ENCODE data around the gene PRKAG3.
"Not testable (repeated sequence)": the region's sequence is repeated elsewhere in the genome, so short reads cannot be mapped to it uniquely, and the experiment has no call there.

Gene PRKAG3

DNA sequence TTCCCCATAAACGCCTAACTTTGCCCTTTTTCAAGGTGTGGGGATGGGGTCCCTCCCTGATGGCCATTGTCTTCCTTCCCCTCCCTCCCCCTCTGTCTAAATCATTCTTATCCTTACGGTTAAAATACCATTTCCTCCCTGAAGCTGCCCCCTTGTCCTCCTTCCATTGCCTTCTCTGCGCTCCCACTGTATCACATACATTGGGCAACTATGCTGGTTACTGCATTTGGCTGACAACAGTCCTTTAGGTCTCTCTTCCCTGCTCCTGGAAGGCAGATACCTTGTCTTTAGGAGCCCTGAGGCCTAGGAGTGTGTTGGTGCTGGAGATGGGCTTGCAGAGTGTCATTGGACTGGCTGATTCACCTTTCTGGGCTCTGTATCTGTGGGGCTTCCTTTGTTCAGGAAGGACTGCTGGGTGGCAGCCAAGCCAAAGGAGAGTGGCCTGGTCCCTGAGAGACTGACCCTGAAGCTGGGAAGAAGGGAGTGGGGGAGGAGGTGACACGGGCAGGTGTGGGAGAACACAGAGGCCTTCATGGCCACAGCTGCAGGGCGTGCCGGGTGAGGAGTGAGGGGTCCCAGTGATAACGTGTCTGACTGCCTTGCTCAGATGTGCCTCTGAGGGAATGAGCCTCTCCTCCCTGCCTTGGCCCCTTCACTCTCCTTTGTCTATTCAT is 30.2 kb upstream of the PRKAG3 start:
- no peak for DNase-seq

- DNase-seq: peak; percentile 83
These were observed 29.4 kb upstream of the PRKAG3 start for GRCh38 chr2:218860950-218861381.

- DNase-seq: no peak
These were observed 28.6 kb upstream of the PRKAG3 start for GRCh38 chr2:218859988-218860831.

GRCh38 chr2:218859556-218859987 is 28.0 kb upstream of the PRKAG3 start, which contains the start of gene WNT6:
WNT6 (plus strand) TSS chr2:218859805; CDS start chr2:218860038, 233 bp downstream.
- no peak for DNase-seq

DNA sequence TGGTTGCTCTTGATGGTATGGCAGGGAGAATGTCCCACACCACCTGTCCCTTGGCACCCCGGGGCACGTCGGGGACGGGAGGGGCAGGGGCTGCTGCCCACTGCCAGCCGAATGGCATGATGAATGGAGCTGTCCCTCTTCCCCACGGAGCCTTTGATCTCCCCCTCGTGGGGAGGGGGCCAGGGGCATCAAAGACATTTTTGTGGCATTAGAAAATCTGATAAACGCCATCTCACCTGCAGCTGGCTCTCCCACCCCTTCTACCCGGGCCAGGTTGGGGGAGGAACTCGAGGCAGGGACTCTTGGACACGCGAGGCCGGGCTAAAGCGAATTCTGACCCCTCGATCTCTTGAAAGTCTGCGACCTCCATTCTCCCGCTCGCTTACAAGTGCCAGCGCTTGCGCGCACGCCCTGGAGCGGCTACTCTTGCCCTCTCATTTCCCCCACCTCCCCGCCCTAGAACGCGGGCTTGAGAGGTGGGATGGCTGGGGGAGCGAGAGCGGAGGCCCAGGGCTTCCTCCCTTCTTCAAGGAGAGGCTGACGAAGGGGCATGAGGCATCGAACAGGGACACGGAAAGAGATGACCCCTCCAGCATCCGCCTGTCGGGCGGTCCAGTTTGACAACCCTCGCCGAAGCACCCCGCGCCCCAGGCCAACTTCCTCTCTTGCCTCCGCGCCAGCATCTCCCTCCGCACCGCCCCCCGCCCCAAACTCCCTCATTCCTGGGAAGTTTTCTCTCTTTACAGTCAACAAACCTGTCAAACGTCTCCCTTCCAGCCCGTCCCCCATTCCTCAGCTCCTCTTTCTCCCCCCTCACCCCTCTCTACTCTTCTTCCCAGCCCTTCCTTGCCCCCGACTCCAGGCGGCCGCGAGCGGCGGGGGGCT is 27.3 kb upstream of the PRKAG3 start:
- no peak for DNase-seq

DNA sequence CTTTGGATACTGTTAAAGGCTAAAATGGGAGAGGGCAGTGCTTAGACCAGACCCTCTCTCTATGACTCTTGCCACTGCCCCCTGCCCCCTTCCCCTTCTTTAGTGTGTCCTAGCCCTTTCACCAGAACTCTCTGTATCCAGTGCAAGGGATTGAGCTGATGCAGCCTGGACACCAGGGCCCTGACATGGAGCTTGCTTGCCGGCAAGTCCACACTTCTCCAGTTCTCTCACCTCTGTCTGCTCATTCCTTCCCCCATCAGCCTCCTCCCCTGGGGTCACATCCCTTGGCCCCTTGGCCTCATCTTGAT is 26.5 kb upstream of the PRKAG3 start:
- DNase-seq: no peak

DNA sequence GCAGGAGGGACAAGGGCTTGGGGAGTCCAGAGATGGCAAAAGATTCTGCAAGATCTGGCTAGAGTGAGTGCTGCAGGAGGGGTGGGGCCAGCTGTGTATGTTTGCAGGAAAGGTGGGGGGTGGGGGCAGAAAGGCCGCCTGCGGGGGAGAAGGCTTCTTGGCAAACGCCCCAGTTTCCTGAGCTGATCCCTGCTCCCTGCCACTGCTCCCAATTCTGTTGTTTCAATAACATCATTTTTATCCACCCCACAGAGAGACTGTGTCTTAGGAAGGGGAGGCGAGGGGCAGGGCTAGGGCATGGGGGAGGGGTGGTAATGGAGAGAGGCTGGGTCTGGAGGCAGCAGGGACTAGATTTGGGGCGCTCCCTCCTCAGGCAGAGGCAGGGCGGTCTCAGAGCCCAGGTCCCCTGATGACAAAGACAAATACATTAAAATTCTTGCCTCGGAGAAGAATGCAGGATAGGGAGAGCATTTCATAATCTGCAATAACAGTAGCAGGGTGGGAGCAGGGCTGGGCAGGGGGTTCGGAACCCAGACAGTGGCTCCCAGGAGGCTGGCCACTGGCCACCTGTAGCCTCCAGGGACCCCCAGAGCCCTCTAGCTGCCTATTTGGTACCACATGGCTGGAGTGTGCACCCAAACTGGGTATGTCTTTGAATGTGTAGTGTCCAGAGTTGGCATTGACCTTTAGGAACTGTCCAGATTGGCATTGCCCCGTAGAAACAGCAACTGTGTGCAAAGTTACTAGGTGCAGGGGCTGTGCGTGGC is 26.0 kb upstream of the PRKAG3 start:
- DNase-seq: no peak

DNA sequence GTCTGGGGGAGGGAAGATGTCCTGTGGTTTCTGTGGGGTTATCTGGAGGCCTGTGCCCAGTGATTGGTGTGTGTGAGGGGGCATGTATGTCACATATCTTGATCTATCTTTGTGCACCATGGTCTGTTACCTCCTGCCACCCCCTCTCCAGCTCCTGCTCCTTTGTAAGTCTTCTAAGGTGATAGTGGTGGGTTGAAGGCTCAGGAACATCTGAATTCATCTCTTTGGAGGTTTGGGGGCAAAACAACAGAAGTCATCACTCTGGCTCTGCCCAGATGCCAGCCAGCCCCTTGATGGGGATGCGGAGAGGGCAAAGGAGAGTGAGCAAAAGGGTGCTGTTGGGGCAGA is 25.3 kb upstream of the PRKAG3 start:
- DNase-seq: no peak

GRCh38 chr2:218856167-218856895 is 24.7 kb upstream of the PRKAG3 start:
- no peak for DNase-seq

DNA sequence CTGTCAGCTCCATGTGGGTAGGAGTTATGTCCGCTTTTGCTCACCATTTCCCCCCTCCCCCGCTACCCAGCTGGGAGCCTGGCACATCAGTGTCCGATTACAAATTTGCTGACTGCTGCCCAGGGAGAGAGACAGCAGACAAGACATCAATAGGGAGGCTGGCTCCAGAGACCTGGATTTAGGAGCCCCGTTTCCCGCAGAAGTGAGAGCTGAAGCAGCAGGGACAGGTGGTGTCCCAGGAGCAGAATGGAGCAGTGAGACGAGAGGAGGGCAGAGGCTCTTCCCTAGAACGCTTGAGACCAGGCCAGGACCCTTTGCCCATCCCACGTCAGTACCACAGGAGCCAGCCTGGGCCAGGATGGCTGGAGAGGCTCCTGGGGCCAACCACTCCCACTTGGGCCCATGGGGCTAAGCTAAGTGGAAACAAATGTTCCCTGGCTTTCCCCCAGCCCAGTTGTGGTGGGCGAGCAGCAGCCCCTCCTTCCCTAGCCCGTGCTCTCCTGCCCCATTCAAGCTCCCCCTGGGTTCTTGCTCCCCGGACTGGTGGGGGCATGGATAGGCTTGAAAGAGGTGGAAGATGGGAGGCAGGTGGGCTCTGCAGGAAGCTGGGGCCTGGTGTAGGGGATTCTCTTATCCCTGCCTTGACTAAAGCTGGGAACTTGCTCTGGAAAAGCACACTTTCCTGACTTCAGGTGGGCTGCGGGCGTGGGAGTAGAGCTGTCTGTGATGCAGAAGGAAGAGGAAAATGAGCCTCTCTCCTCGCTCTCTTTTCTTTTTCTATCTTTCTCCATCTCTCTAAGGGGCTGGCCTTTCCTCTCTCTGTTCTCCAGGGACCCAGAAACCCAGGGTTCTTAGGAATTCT is 23.9 kb upstream of the PRKAG3 start:
- no peak for DNase-seq

DNA sequence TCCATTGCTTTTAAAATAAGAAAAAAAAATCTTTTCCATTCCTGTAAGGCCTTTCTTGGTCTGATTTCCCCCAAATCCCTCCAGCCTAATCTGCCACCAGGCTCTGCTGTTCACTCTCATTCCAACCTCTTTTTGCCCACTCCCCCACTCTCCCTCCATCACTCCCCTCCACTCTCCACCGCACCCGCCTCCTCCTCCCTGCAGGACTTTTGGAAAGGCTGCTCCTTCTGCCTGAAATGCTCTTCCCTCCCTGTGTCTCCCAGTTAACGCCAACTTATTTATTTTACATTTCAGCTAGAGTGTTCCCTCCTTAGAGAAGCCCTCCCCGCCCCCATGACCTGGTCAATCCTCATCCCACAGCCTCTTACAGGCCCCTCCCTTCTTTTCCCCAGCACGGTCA is 23.3 kb upstream of the PRKAG3 start:
- no peak for DNase-seq

GRCh38 chr2:218853766-218854165 is 22.2 kb upstream of the PRKAG3 start:
- DNase-seq: no peak

DNA sequence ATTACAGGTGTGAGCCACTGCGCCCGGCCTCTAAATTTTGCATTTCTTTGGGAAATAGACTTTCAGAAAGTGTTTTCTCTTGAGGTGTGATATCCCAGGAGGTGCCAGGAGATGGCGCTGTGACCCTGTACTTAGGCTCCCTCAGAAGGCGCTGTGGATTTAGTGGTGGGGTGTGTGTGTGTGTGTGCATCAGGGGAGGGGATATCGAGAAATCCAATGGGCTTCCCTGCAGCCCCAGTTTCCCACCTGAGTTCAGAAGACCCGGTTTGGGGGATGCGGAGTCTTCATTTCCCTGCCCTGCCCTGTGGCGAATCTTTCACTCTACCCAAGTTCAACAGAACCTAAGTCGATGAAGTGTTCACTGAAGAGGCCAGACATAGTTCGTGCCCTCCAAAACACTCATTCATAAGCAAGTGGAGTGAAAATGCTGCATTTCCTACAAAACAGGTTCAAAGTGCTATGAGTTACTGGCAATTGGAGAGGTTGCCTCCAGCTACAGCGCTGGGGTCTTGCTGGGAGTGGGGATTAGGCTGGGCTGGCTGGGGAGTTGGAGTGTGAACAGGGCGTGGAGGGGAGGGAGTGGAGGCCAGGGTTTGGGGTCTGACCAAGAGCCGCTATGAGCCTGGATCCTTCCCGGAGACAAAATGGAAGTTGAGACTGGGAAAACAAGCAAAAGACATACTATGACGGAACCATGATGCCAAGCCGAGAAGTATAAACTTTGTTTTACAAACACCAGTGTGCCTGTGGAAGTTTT is 21.5 kb upstream of the PRKAG3 start:
- DNase-seq: no peak

DNA sequence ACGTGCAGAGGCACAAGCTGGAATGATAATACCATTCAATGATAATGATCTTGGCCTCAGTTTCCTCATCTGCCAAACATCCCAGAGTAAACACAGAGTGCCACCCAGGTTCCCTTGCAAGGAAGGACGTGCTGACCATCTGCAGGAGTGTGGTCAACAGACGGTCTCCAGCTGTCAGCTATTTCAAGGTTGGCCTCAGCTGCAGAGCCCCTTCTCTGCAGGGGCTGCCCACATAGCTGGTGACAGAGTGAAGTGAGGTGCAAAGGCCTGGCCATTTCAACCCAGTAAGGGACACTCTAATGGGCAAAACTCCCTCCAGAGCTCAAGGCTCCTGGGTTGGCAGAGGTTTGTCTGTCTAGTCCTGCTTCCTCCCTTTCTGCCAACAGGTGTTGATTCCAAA is 19.7 kb upstream of the PRKAG3 start:
- no peak for DNase-seq

DNA sequence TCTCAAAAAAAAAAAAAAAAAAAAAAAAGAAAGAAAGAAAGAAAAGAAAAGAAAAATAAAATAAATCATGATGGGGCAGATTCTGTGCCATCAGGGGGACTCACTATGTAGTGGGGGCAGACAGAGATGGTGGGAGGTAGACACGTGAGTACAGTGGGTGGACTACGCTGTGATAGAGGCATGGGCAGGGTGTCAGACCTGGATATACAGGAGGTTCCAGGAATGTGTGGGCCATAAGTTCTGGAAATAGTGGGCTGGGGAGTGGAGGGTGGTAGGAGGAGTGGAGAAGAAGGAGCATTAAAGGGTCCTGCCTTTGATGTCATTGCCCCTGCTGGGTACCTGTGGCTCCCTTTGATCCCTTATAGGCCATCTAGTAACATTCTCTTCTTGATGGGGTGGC is 19.2 kb upstream of the PRKAG3 start:
- DNase-seq: no peak

GRCh38 chr2:218849721-218850120 is 18.1 kb upstream of the PRKAG3 start:
- no peak for DNase-seq

DNA sequence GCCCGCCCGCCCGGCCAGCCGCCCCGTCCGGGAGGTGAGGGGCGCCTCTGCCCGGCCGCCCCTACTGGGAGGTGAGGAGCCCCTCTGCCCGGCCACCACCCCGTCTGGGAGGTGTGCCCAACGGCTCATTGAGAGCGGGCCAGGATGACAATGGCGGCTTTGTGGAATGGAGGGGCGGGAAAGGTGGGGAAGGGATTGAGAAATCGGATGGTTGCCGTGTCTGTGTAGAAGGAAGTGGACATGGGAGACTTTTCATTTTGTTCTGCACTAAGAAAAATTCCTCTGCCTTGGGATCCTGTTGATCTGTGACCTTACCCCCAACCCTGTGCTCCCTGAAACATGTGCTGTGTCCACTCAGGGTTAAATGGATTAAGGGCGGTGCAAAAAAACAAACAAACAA is 15.4 kb upstream of the PRKAG3 start:
- DNase-seq: not testable (repeated sequence)

DNA sequence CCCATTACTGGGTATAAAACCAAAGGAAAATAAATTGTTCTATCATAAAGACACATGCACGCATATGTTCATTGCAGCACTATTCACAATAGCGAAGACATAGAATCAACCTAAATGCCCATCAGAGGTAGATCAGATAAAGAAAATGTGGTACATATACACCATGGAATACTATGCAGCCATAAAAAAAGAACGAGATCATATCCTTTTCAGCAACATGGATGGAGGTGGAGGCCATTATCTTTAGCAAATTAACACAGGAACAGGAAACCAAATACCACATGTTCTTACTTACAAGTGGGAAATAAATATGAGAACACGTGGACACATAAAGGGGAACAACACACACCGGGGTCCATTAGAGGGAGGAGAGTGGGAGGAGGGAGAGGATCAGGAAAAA is 12.7 kb upstream of the PRKAG3 start:
- DNase-seq: not testable (repeated sequence)

- no peak for DNase-seq
These were observed 8.3 kb upstream of the PRKAG3 start for GRCh38 chr2:218839888-218840287.

- DNase-seq: no peak
These were observed 7.8 kb upstream of the PRKAG3 start for GRCh38 chr2:218839430-218839829.

Measured in right hindlimb (tissue), 1 donor.